OCI-LY1 (cell line): ENCODE results near the gene ZFPM1.

Experiments used
- H2AFZ ChIP-seq: fragments of 200-600 bp; sonication (generic), shearing (Covaris generic); 2 replicates; pipeline ENCODE4 v1.6.0; 2014; ENCODE audit warnings: antibody characterized with exemption, mild to moderate bottlenecking, low read length
- H3F3A ChIP-seq: fragments of 200-600 bp; sonication (generic), shearing (Covaris generic); 2 replicates; pipeline ENCODE4 v1.6.0; 2014; ENCODE audit warnings: mild to moderate bottlenecking, antibody characterized with exemption, low read length, moderate library complexity; ENCODE audit not compliant: insufficient read depth
- H3K27ac ChIP-seq: fragments of 200-600 bp; sonication (generic); 2 replicates; pipeline ENCODE4 v1.5.1; 2014; ENCODE audit warnings: low read length, mixed run types, mild to moderate bottlenecking, low read depth; ENCODE audit not compliant: poor library complexity, severe bottlenecking
- H3K27me3 ChIP-seq: fragments of 200-600 bp; sonication (generic); 2 replicates; pipeline ENCODE4 v1.6.0; 2014; ENCODE audit warnings: antibody characterized with exemption, mild to moderate bottlenecking, low read length, moderate library complexity; ENCODE audit not compliant: insufficient read depth
- H3K36me3 ChIP-seq: fragments of 200-600 bp; sonication (generic); 2 replicates; pipeline ENCODE4 v1.6.1; 2014; ENCODE audit warnings: mild to moderate bottlenecking, antibody characterized with exemption, low read length, moderate library complexity, mixed read lengths; ENCODE audit not compliant: insufficient read depth
- H3K4me1 ChIP-seq: fragments of 200-600 bp; sonication (generic); 2 replicates; pipeline ENCODE4 v1.5.1; 2014; ENCODE audit warnings: mild to moderate bottlenecking, low read length, moderate library complexity; ENCODE audit not compliant: insufficient read depth, severe bottlenecking
- H3K4me2 ChIP-seq: fragments of 200-600 bp; sonication (generic), shearing (Covaris generic); 2 replicates; pipeline ENCODE4 v1.6.1; 2014; ENCODE audit warnings: low read length
- H3K4me3 ChIP-seq: fragments of 200-600 bp; sonication (generic); 2 replicates; pipeline ENCODE4 v1.5.1; 2014; ENCODE audit warnings: low read length, low read depth, mild to moderate bottlenecking, mixed read lengths; ENCODE audit not compliant: poor library complexity, severe bottlenecking
- H3K79me2 ChIP-seq: fragments of 200-600 bp; shearing (Covaris generic); 2 replicates; pipeline ENCODE4 v1.6.1; 2016; ENCODE audit warnings: mixed run types, low read length, mixed read lengths; ENCODE audit not compliant: insufficient read depth
- H3K9ac ChIP-seq: fragments of 200-600 bp; sonication (generic), shearing (Covaris generic); 2 replicates; pipeline ENCODE4 v1.6.1; 2014; ENCODE audit warnings: mild to moderate bottlenecking, low read length, mixed read lengths
- H3K9me2 ChIP-seq: fragments of 200-600 bp; sonication (generic), shearing (Covaris generic); 2 replicates; pipeline ENCODE4 v1.6.1; 2014; ENCODE audit warnings: low read depth, mild to moderate bottlenecking, low read length, mixed read lengths
- H3K9me3 ChIP-seq: fragments of 200-600 bp; shearing (Covaris generic); 2 replicates; pipeline ENCODE4 v1.6.1; 2014; ENCODE audit warnings: low read length, mixed read lengths
- H4K20me1 ChIP-seq: fragments of 200-600 bp; sonication (generic), shearing (Covaris generic); 2 replicates; pipeline ENCODE4 v1.6.0; 2016; ENCODE audit warnings: mild to moderate bottlenecking, low read length; ENCODE audit not compliant: insufficient read depth
- EZH2 ChIP-seq: fragments of 200-600 bp; sonication (generic), shearing (Covaris generic); IDR thresholded peaks from 2 replicates; pipeline ENCODE4 v1.8.0; 2017; ENCODE audit warnings: borderline replicate concordance, mixed run types, mild to moderate bottlenecking, antibody characterized with exemption, low read length, moderate library complexity, mixed read lengths
- TF ChIP-seq, protein P1 (sequence below): fragments of 200-600 bp; sonication (generic), shearing (Covaris generic); IDR thresholded peaks from 2 replicates; pipeline ENCODE4 v1.5.1; 2017; ENCODE audit warnings: mild to moderate bottlenecking, antibody characterized with exemption, low read length, moderate library complexity, mixed read lengths

The ZFPM1 gene

DNA sequence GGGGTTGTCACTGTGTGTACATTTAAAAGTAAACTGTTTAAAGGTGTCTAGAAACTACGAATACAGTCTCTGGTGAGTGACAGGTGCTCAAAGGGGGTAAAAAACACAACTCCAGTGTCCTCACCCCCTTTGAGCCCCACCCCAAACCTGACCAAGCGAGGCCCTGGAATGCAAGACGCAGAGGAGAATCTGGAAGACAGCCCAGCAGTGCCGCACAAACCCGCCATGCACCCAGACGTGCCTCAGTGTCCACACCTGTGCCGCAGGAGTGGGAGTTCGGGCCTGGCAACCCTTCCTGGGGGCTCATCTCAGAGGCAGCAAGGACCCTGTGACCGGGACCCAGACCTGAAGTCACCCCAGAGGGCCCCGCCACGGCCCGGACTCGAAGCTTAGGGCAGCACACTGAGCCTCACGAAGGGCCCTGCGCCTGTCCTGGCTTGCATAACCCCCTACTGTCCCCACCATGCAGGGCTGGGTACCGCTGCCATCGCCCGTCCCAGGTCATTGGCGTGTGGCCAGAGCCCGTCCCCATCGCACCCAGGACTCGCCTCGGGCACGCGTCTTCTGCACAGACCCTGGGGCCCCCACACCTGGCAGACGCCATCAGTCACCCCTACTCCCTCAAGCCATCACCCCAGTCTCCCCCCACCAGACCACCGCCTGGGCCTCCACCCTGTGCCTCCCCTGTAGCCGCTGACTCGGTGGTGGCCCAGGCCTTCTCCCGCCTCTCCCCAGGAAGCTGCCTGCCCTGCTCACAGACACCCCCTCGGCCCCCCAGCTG is 84.1 kb downstream of the ZFPM1 start:
- Histone ChIP-seq H3K4me3 (no peak overlapping the region), H3K9me3 (no peaks in the 10 kb centered on the region), H3K27me3 (peaks cover 12% of the 10 kb centered on the region; the same call in 1 of the 2 replicates), H3K9ac (no peak overlapping the region), H3K9me2 (no peaks in the 10 kb centered on the region), H3F3A (no peaks in the 10 kb centered on the region), H3K36me3 (peaks cover 4% of the 10 kb centered on the region; the same call in 1 of the 2 replicates), H3K79me2 (no peaks in the 10 kb centered on the region), H3K4me2 (no peak overlapping the region), H3K4me1 (peaks cover 6% of the 10 kb centered on the region), H3K27ac (no peak overlapping the region), H4K20me1 (no peaks in the 10 kb centered on the region), H2AFZ (no peak overlapping the region)
- TF ChIP-seq, protein P1, sequence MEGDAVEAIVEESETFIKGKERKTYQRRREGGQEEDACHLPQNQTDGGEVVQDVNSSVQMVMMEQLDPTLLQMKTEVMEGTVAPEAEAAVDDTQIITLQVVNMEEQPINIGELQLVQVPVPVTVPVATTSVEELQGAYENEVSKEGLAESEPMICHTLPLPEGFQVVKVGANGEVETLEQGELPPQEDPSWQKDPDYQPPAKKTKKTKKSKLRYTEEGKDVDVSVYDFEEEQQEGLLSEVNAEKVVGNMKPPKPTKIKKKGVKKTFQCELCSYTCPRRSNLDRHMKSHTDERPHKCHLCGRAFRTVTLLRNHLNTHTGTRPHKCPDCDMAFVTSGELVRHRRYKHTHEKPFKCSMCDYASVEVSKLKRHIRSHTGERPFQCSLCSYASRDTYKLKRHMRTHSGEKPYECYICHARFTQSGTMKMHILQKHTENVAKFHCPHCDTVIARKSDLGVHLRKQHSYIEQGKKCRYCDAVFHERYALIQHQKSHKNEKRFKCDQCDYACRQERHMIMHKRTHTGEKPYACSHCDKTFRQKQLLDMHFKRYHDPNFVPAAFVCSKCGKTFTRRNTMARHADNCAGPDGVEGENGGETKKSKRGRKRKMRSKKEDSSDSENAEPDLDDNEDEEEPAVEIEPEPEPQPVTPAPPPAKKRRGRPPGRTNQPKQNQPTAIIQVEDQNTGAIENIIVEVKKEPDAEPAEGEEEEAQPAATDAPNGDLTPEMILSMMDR: no peak
- no peak for TF ChIP-seq EZH2

DNA sequence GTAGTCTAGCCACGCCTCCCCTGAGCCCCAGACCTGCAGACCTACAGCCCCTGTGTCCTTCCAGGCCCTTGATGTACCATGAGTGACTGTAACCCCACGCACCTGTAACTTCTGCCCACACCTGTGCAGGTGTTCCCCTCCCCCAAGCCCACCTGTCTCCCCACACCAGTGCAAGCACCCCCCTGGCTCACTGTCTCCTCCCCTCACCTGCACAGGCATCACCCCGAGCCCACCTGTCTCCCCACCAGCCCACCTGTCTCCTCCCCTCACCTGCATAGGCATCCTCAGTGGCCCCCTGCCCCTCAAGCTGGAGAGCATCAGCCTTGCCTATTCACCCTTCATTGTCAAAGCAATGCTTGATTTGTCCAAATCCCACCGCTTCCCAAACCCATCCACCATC is 84.8 kb downstream of the ZFPM1 start:
- Histone ChIP-seq H3K36me3 (peaks cover 4% of the 10 kb centered on the region; the same call in 1 of the 2 replicates), H3K9me2 (no peaks in the 10 kb centered on the region), H2AFZ (no peak overlapping the region), H3K4me2 (no peak overlapping the region), H3K27me3 (peaks cover 12% of the 10 kb centered on the region; the same call in 1 of the 2 replicates), H3F3A (no peaks in the 10 kb centered on the region), H4K20me1 (no peaks in the 10 kb centered on the region), H3K27ac (no peak overlapping the region), H3K9me3 (no peaks in the 10 kb centered on the region), H3K4me1 (peaks cover 6% of the 10 kb centered on the region), H3K4me3 (no peak overlapping the region), H3K9ac (no peak overlapping the region), H3K79me2 (no peaks in the 10 kb centered on the region)
- no peak for TF ChIP-seq EZH2
- TF ChIP-seq, protein P1: no peak

DNA sequence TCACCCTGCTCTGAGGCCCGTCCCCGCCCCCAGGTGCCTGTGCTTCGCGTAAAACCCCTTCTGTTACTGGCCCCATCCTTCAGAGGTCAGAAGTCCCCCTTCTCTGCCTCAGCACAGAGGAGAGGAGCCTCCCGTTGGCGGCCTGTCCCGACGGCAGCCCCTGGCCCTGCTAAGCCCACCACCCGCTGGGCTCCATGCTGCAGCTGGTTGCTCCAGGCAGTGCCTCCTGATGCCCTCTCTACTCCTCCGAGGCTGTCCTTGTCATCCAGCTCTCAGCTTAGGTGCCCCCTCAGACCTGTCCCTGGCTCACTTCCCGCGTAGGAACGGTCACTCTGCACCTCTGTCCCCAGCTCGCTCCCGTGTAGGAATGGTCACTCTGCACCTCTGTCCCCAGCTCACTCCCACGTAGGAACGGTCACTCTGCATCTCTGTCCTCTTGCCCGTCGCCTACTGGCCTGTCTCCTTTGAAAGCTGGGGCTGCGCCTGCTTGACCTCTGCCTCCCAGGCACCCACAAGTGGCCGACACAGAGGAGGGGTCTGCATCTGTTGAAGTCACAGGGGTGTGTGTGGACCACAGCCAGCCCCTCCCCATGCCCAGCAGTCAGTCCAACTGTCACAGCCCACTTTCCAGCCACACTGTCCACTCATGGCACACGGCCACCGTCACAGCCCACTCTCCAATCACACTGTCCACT is 85.4 kb downstream of the ZFPM1 start:
- no peaks in the 10 kb centered on the region for H4K20me1 ChIP-seq
- no peak overlapping the region for H3K27ac ChIP-seq
- peaks cover 4% of the 10 kb centered on the region for H3K9me3 ChIP-seq
- H3K36me3 ChIP-seq: peaks cover 4% of the 10 kb centered on the region; the same call in 1 of the 2 replicates
- H3F3A ChIP-seq: no peaks in the 10 kb centered on the region
- H3K4me3 ChIP-seq: no peak overlapping the region
- H3K9me2 ChIP-seq: no peaks in the 10 kb centered on the region
- peaks cover 12% of the 10 kb centered on the region; the same call in 1 of the 2 replicates for H3K27me3 ChIP-seq
- no peak overlapping the region for H3K9ac ChIP-seq
- no peaks in the 10 kb centered on the region for H3K79me2 ChIP-seq
- peaks cover 6% of the 10 kb centered on the region for H3K4me1 ChIP-seq
- no peak overlapping the region for H3K4me2 ChIP-seq
- TF ChIP-seq EZH2: no peak
- TF ChIP-seq, protein P1: no peak
- no peak overlapping the region for H2AFZ ChIP-seq
